K562 (cell line): ENCODE measurements around the gene GSTM2. TPM values are rescaled to one million over a fixed set of nuclear protein-coding genes. Genes with fewer than 3 reads are reported as not detected.

Experiments
- ASH1L ChIP-seq: fragments of 450-650 bp; IDR thresholded peaks from 2 replicates; pipeline ENCODE4 v1.6.1; 2018; ENCODE audit warnings: borderline replicate concordance, mild to moderate bottlenecking, low read depth; ENCODE audit not compliant: partially characterized antibody
- ATF7 ChIP-seq: fragments of 450-650 bp; IDR thresholded peaks from 2 replicates; pipeline ENCODE4 v1.7.1; 2014; ENCODE audit warnings: mild to moderate bottlenecking, moderate library complexity
- BCOR ChIP-seq: fragments of 450-650 bp; IDR thresholded peaks from 2 replicates; pipeline ENCODE4 v1.6.1; 2016
- CREB3 ChIP-seq: fragments of 450-650 bp; conservative IDR thresholded peaks from 2 replicates; pipeline ENCODE4 v1.6.1; 2016; ENCODE audit warnings: missing genetic modification characterization, low read depth, mild to moderate bottlenecking, missing compliant biosample characterization, moderate library complexity
- ELF1 ChIP-seq: fragments of 200-800 bp; sonication (Bioruptor generic); IDR thresholded peaks from 2 replicates; pipeline ENCODE4 v1.6.1; 2016; ENCODE audit warnings: missing genetic modification characterization, missing compliant biosample characterization
- ETV5 ChIP-seq: sonication (generic); formaldehyde crosslinking; IDR thresholded peaks from 2 replicates; pipeline ENCODE4 v1.4.0; 2020; ENCODE audit warnings: low read depth, mild to moderate bottlenecking, missing genetic modification reagents
- HMG20B ChIP-seq: fragments of 250-450 bp; sonication (Bioruptor Pico); IDR thresholded peaks from 2 replicates; pipeline ENCODE4 v1.5.0; 2021; ENCODE audit warnings: mild to moderate bottlenecking
- KAT2B ChIP-seq: IDR thresholded peaks from one replicate; pipeline ENCODE4 v1.6.1; 2012; ENCODE audit warnings: low read depth, mild to moderate bottlenecking, control low read depth, inconsistent platforms, low read length, moderate library complexity
- KAT7 ChIP-seq: sonication (generic); formaldehyde crosslinking; IDR thresholded peaks from 2 replicates; pipeline ENCODE4 v1.8.0; 2022; ENCODE audit warnings: missing genetic modification reagents, mild to moderate bottlenecking, borderline replicate concordance
- MAFF ChIP-seq: IDR thresholded peaks from 2 replicates; pipeline ENCODE4 v1.6.1; 2012; ENCODE audit warnings: low read length, improper control_type of control experiment
- MAFG ChIP-seq: fragments of 450-650 bp; conservative IDR thresholded peaks from 2 replicates; pipeline ENCODE4 v1.6.1; 2016; ENCODE audit warnings: missing genetic modification characterization, missing compliant biosample characterization
- MXI1 ChIP-seq: IDR thresholded peaks from 2 replicates; pipeline ENCODE4 v1.6.1; 2011; ENCODE audit warnings: low read depth, mild to moderate bottlenecking, improper control_type of control experiment, low read length
- NR3C1 ChIP-seq: sonication (generic); formaldehyde crosslinking; IDR thresholded peaks from 2 replicates; pipeline ENCODE4 v1.8.1; 2022; ENCODE audit warnings: missing genetic modification reagents
- POLR2G ChIP-seq: fragments of 200-400 bp; formaldehyde crosslinking; IDR thresholded peaks from 2 replicates; pipeline ENCODE4 v1.6.1; 2017; ENCODE audit warnings: low read depth, mild to moderate bottlenecking, antibody characterized with exemption, low read length, moderate library complexity
- RCOR1 ChIP-seq, 2 experiments: IDR thresholded peaks; 2 replicates each; pipeline ENCODE4 v1.6.1; 2012; ENCODE audit warnings: low read depth in 2 of 2, low read length in 2 of 2, borderline replicate concordance in 1 of 2, improper control_type of control experiment in 1 of 2
- RERE ChIP-seq: sonication (generic); formaldehyde crosslinking; IDR thresholded peaks from 2 replicates; pipeline ENCODE4 v1.8.0; 2023; ENCODE audit warnings: missing genetic modification reagents, mild to moderate bottlenecking, borderline replicate concordance
- SMAD4 ChIP-seq: fragments of 250-450 bp; sonication (Bioruptor Pico); conservative IDR thresholded peaks from 2 replicates; pipeline ENCODE4 v1.8.0; 2021; ENCODE audit warnings: inconsistent platforms, mild to moderate bottlenecking, moderate library complexity
- TBL1XR1 ChIP-seq, 2 experiments: IDR thresholded peaks; 2 replicates each; pipeline ENCODE4 v1.6.1; 2012; ENCODE audit warnings: improper control_type of control experiment in 2 of 2, low read length in 2 of 2, mild to moderate bottlenecking in 1 of 2
- ZBTB12 ChIP-seq: fragments of 250-450 bp; sonication (Bioruptor Pico); IDR thresholded peaks from 2 replicates; pipeline ENCODE4 v1.4.0; 2020
- ZNF197 ChIP-seq: fragments of 200-800 bp; sonication (Bioruptor generic); IDR thresholded peaks from 2 replicates; pipeline ENCODE4 v1.6.1; 2016; ENCODE audit warnings: low read depth, missing genetic modification characterization, missing compliant biosample characterization
- polyA plus RNA-seq, 8 experiments: library from polyadenylated mRNA; depleted of rRNA in 4 of 8; stranded (reverse) in 5 of 8; unstranded in 3 of 8; fragments of >200 nt; fragmentation: Nextera tagmentation in 2 of 8; fragmentation: Illumina TruSeq in 1 of 8; extraction: Ambion mirVana in 2 of 8; extraction: Trizol in 1 of 8; gene quantifications; 2 replicates each; pipeline versions ENCODE4 v1.2.1 to v1.2.3, GENCODE V29; 2011 to 2014; ENCODE audit warnings: inconsistent platforms in 1 of 8, missing spikeins in 1 of 8
- total RNA-seq, 7 experiments: library from RNA; depleted of rRNA in 6 of 7; stranded (reverse); fragments of >200 nt in 6 of 7; fragmentation: Illumina TruSeq in 2 of 7; extraction: Trizol in 2 of 7; gene quantifications; 2 replicates each; pipeline versions ENCODE4 v1.2.1 to v1.2.3, GENCODE V29; 2011 to 2021; ENCODE audit warnings: low replicate concordance in 1 of 7
- TF ChIP-seq, protein P1 (sequence below): sonication (generic); formaldehyde crosslinking; IDR thresholded peaks from 2 replicates; pipeline ENCODE4 v1.8.0; 2022; ENCODE audit warnings: mild to moderate bottlenecking, missing genetic modification reagents

The GSTM2 gene
- total and polyA plus RNA-seq, 9 of the 15 experiments (the other 6 are each of a cell fraction or from before 2014, with no cell fraction given), result 1.6 to 15.1 (median 6.8) TPM

- 0 out of 2 replicates have a peak, but pooled peaks have one; percentile 12 for TF ChIP-seq ZNF197
- TF ChIP-seq RERE (CRISPR knock-in tag), result no peak
- TF ChIP-seq RCOR1 (IDR thresholded peaks at IDR 0.05; ENCODE audit: borderline replicate concordance in 1 of 2, low read depth in 2 of 2, low read length in 2 of 2), result peak in 1 of 2 experiments; percentile 31; a peak in 1 of 4 replicates
- no peak for TF ChIP-seq ZBTB12 (CRISPR knock-in tag)
- no peak for TF ChIP-seq HMG20B
- TF ChIP-seq MAFG (tag), result 0 out of 2 replicates have a peak, but pooled peaks have one; percentile 6
- TF ChIP-seq NR3C1, result no peak
- TF ChIP-seq ELF1 (tag), result no peak; the same call in 1 of the 2 replicates
- 0 out of 4 replicates have a peak, but pooled peaks of 1 of the 2 experiments have one; percentile 29 for TF ChIP-seq TBL1XR1 (IDR thresholded peaks at IDR 0.05; ENCODE audit: low read length in 2 of 2)
- no peak for TF ChIP-seq MAFF
- no peak for TF ChIP-seq KAT7 (CRISPR knock-in tag)
- no peak for TF ChIP-seq POLR2G
- 0 out of 2 replicates have a peak, but pooled peaks have one; percentile 38 for TF ChIP-seq CREB3 (tag)
- peak; percentile 45; the same call in 1 of the 2 replicates for TF ChIP-seq ATF7
- no peak for TF ChIP-seq MXI1
- no peak for TF ChIP-seq ASH1L
- no peak for TF ChIP-seq ETV5 (CRISPR knock-in tag)
- TF ChIP-seq, protein P1, sequence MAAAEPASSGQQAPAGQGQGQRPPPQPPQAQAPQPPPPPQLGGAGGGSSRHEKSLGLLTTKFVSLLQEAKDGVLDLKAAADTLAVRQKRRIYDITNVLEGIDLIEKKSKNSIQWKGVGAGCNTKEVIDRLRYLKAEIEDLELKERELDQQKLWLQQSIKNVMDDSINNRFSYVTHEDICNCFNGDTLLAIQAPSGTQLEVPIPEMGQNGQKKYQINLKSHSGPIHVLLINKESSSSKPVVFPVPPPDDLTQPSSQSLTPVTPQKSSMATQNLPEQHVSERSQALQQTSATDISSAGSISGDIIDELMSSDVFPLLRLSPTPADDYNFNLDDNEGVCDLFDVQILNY (CRISPR knock-in tag), result no peak
- TF ChIP-seq SMAD4 (CRISPR knock-in tag), result 0 out of 2 replicates have a peak, but pooled peaks have one; percentile 42
- no peak for TF ChIP-seq BCOR
- TF ChIP-seq KAT2B, result no peak
Observed at GRCh38 chr1:109718495-109718894, 50.6 kb downstream of the GSTM2 start (continued).
